GM21528 (cell line): ENCODE data around the gene CCDC169.

ENCODE experiments used
- ATAC-seq: cut with Tn5 transposase; IDR thresholded peaks from one replicate; pipeline ENCODE4 v1.9.1; 2021; ENCODE audit warnings: mild to moderate bottlenecking, moderate library complexity; ENCODE audit not compliant: unreplicated experiment, low FRiP score

Gene CCDC169

GRCh38 chr13:36248700-36249099 lies 48.9 kb downstream of the CCDC169 start:
- ATAC-seq, result no peak

GRCh38 chr13:36244990-36245389 lies 52.6 kb downstream of the CCDC169 start:
- no peak for ATAC-seq

DNA sequence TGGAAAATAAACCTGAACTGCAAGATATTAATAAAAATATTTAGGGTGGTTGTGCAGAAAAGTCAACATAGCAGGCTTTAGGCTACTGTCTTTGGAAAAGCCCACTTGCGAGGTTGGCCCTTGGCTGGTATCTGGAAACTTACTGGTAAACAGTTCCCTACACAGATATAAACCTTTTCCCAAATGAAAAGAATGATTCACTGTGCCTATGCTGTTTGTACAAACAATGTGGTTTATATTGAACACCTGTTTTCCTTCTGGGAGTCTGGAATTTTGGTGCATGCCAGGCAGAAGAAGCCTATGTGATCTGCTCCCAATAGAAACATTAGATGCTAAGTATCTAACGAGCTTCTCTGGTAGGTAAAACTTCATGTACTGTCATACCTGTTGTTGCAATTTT lies 53.5 kb downstream of the CCDC169 start:
- no peak for ATAC-seq

- ATAC-seq, result no peak
These were observed 54.9 kb downstream of the CCDC169 start for GRCh38 chr13:36242761-36243160.

GRCh38 chr13:36231236-36231635 lies 66.4 kb downstream of the CCDC169 start:
- no peak for ATAC-seq

- ATAC-seq, result no peak
These were observed 72.9 kb downstream of the CCDC169 start for GRCh38 chr13:36224730-36225129.

GRCh38 chr13:36219883-36220282 lies 77.7 kb downstream of the CCDC169 start:
- no peak for ATAC-seq

GRCh38 chr13:36217456-36217855 lies 80.2 kb downstream of the CCDC169 start:
- no peak for ATAC-seq

DNA sequence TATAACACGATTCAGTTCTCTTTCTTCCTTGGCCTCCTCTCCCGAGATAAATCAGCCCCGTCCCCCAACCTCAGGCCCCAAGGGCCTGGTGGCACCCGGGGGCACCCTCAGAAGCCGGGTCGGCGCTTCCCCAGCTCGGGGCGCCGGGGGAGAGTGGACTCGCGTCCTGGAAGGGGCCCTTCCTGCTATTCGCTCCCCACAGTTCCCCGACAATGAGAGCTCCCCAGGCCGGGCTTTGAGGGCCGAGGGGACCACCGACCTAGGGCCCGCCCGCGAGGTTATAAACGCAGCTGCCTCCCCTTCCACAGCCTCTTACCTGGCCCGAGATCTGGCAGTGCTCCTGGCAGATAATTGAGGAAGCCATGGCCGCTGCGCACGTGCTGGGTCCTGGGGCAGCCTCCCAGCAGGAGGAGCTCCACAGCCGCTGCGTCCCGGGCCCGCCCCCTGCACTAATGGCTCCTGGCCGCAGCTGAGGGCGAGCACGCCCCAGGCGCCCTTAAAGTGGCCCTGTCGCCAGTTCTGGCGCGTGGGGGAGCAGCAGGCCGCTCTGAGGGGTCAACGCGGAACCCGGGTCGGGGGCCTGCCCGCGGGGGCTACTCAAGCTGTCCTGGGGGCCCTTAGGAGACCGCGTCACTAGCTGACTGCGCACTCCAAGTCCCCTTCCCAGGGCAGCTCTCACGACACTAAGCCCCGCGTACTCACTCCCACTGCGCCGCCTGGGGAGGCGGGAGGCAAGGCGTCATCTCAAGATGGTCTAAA lies 83.3 kb downstream of the CCDC169 start, which contains the start of gene SOHLH2:
TSS of gene SOHLH2 (minus strand) at position 394 of the 759 bp plus-strand sequence. CDS start at position 364, 30 bp downstream.
- no peak for ATAC-seq

GRCh38 chr13:36212789-36213188 lies 84.8 kb downstream of the CCDC169 start:
- ATAC-seq, result no peak

DNA sequence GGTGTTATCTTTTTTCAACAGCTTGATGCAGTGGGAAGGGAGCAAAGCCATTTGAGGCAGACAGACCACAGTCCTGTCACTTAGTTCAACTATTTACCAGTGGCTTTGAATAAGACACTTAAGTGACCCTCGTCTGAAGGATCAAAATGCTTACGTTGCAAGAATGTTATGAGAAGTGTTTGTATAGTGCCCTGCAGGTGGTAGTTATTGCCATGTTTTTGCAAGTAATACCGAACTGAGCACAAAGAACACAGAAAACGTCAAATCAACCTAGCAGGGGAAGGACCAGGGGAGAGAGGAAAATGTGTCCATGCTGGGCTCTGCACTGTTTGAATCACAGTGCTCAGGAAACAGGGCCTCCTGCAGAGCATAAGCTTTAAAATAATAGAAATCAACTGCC lies 86.0 kb downstream of the CCDC169 start:
- no peak for ATAC-seq

GRCh38 chr13:36210738-36211137 lies 86.9 kb downstream of the CCDC169 start:
- no peak for ATAC-seq

DNA sequence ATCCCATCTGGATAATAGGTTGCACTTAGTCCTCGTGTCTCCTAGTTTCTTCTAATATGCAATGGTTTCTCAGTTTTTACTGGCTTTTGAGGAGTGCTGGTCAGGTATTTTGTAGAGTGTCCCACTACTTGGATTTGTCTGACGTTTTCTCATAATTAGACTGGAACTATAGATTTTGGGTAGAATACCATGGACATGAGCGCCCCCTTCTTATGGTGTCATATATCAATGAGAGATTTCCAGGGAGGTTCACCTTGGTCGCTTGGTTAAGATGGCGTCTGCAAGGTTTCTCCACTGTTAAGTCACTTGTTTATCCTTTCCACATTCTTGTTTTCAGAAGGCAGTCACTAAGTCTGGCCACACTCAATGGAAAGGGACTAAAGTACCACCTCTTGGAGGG lies 89.9 kb downstream of the CCDC169 start:
- ATAC-seq, result no peak

DNA sequence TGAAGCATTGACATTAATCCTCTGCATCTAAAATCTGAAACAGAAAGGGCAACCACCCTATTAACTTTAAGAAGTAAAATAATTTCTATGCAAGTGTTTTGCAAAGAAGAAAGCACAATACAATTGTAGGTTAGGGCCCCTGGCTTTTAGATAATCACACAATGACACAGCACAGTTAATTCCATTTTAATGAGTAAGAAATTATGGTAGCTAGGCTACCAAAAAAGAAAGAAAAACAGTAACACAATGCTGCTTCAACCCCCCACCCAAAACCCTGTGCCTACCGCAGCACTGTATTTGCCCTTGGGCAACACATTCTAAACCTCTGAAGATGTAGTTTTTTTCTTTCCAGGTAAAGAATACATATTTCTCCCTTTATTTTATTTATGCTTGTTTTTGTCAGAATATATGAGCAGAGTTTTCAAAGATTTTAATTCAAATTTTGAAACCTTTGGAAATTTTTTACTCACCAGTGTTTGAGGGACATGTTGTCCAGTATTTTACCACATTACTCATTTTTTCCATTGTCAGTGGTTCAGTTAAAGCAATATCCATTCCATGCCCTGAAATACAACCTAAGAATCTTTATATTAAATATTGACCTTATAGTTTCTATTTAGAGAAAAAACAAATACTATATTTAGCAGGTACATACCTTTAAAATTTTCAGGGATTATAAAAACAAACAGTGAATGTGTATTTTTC lies 104.3 kb downstream of the CCDC169 start:
- ATAC-seq, result no peak

DNA sequence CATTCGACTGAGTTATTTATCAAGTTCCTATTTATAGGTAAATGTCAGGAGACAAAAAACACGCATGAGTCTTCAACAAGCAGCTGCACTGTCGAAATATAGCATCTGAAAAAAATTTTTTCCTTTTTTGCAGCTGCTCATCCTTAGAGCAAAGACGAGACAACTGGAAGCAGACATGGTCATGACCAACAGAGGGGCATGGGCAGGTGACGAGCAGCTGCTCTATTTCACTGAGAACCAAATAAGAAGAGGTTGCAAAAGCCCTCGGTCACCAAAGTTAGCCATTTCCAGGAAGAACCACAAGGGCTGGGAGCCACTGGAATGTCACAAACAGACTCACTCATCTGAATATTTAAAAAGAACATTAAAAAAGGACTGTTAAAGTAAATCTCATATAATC lies 105.4 kb downstream of the CCDC169 start:
- ATAC-seq, result no peak

DNA sequence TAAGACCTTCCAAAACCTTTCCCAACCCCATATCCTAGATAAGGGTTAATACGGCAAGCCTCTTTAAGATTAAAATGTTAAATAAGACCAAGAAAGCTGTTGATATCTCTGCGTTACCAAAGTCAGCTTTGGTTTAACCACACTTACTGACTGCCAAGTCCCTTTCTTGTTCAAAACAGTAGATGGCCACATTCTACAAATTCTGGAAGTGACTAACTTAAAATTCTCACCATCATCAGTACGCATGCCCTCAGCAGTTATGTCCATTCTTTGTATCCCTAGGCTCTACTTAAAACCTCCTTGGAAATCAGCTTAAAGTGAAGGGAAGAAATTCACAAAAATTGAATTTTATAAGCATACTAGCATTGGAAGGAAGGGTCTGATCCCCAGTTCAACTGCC lies 106.8 kb downstream of the CCDC169 start:
- no peak for ATAC-seq

DNA sequence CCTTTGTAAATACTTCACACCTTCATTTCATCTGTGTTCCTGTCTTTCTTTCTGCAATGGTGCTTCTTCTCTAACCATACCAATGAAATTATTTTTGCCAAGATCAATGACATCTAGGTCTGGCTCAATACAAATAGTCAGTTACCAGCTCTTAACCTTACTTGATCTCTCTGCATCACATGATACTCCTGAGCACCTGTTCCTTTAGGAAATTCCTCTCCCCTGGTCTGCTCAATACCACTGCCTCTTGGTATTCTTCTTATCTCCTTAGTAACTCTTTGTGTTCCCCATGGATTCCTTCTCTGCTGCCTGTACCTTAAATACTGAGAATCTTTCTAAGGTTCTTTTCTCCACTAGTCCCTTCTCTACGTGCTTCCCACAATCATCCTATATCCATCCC lies 109.2 kb downstream of the CCDC169 start:
- no peak for ATAC-seq

GRCh38 chr13:36183901-36184300 lies 113.7 kb downstream of the CCDC169 start:
- no peak for ATAC-seq
